Measurements from ENCODE around the gene TMEM63A. TPM values are rescaled to one million over a fixed set of nuclear protein-coding genes. Genes with fewer than 3 reads are reported as not detected.

TMEM63A gene
- total and polyA plus RNA-seq, 2 donors (not counting 1 experiment from before 2014, with no cell fraction given), result 14.5 to 24.1 TPM

- Histone ChIP-seq H3K4me3 (replicated peaks in 1 of 4; ENCODE audit: control extremely low read depth in 1 of 4, insufficient read depth in 1 of 4, low read depth in 3 of 4, low read length in 4 of 4) (no peak overlapping the region), H2AFZ (ENCODE audit: low read length) (no peak overlapping the region), H3K4me1 (ENCODE audit: control insufficient read depth, extremely low read depth, insufficient read depth, low read length) (no peaks in the 10 kb centered on the region), H3K27ac (ENCODE audit: insufficient read depth, low read length) (no peak overlapping the region), H3K4me2 (ENCODE audit: extremely low read depth, insufficient read depth, low read length) (no peak overlapping the region), H3K36me3 (ENCODE audit: control insufficient read depth, insufficient read depth, low read length) (no peaks in the 10 kb centered on the region), H4K20me1 (ENCODE audit: control insufficient read depth, extremely low read depth, insufficient read depth, low read length) (no peaks in the 10 kb centered on the region), H3K9me3 (ENCODE audit: control insufficient read depth, insufficient read depth, low read depth, low read length) (no peaks in the 10 kb centered on the region), H3K27me3 (ENCODE audit: control insufficient read depth, insufficient read depth, low read length) (no peaks in the 10 kb centered on the region), H3K9ac (ENCODE audit: insufficient read depth, low read length) (no peak overlapping the region), H3K79me2 (ENCODE audit: control insufficient read depth, insufficient read depth, low read length) (no peaks in the 10 kb centered on the region)
- peak; percentile 22 to 79 for DNase-seq (ENCODE audit: low read depth in 2 of 2)
- no peak for TF ChIP-seq CTCF (conservative IDR thresholded peaks at IDR 0.05 in 1 of 2, IDR thresholded peaks at IDR 0.05 in 1 of 2; ENCODE audit: low read depth in 1 of 2, low read length in 2 of 2)
- TF ChIP-seq EZH2 (IDR thresholded peaks at IDR 0.05; ENCODE audit: low read length, missing control alignments), result no peak
Observed at GRCh38 chr1:225835856-225836255, 46.3 kb downstream of the TMEM63A start.

- H3K36me3 ChIP-seq (ENCODE audit: control insufficient read depth, insufficient read depth, low read length), result no peaks in the 10 kb centered on the region
- H3K9ac ChIP-seq (ENCODE audit: insufficient read depth, low read length), result no peak overlapping the region
- TF ChIP-seq EZH2 (IDR thresholded peaks at IDR 0.05; ENCODE audit: low read length, missing control alignments), result no peak
- no peak for TF ChIP-seq CTCF (conservative IDR thresholded peaks at IDR 0.05 in 1 of 2, IDR thresholded peaks at IDR 0.05 in 1 of 2; ENCODE audit: low read depth in 1 of 2, low read length in 2 of 2)
- H2AFZ ChIP-seq (ENCODE audit: low read length), result no peak overlapping the region
- H3K27me3 ChIP-seq (ENCODE audit: control insufficient read depth, insufficient read depth, low read length), result no peaks in the 10 kb centered on the region
- H3K4me3 ChIP-seq (replicated peaks in 1 of 4; ENCODE audit: control extremely low read depth in 1 of 4, insufficient read depth in 1 of 4, low read depth in 3 of 4, low read length in 4 of 4), result no peak overlapping the region
- no peaks in the 10 kb centered on the region for H3K4me1 ChIP-seq (ENCODE audit: control insufficient read depth, extremely low read depth, insufficient read depth, low read length)
- H3K9me3 ChIP-seq (ENCODE audit: control insufficient read depth, insufficient read depth, low read depth, low read length), result no peaks in the 10 kb centered on the region
- no peak overlapping the region for H3K4me2 ChIP-seq (ENCODE audit: extremely low read depth, insufficient read depth, low read length)
- no peak overlapping the region for H3K27ac ChIP-seq (ENCODE audit: insufficient read depth, low read length)
- peak; percentile 42 to 92 for DNase-seq (ENCODE audit: low read depth in 2 of 2)
- no peaks in the 10 kb centered on the region for H3K79me2 ChIP-seq (ENCODE audit: control insufficient read depth, insufficient read depth, low read length)
- H4K20me1 ChIP-seq (ENCODE audit: control insufficient read depth, extremely low read depth, insufficient read depth, low read length), result no peaks in the 10 kb centered on the region
Observed at GRCh38 chr1:225834417-225835329, 47.5 kb downstream of the TMEM63A start.

- H3K27ac ChIP-seq (ENCODE audit: insufficient read depth, low read length), result no peak overlapping the region
- TF ChIP-seq EZH2 (IDR thresholded peaks at IDR 0.05; ENCODE audit: low read length, missing control alignments) (no peak), CTCF (conservative IDR thresholded peaks at IDR 0.05 in 1 of 2, IDR thresholded peaks at IDR 0.05 in 1 of 2; ENCODE audit: low read depth in 1 of 2, low read length in 2 of 2) (no peak)
- no peaks in the 10 kb centered on the region for H3K79me2 ChIP-seq (ENCODE audit: control insufficient read depth, insufficient read depth, low read length)
- H3K9me3 ChIP-seq (ENCODE audit: control insufficient read depth, insufficient read depth, low read depth, low read length), result no peaks in the 10 kb centered on the region
- no peaks in the 10 kb centered on the region for H3K4me1 ChIP-seq (ENCODE audit: control insufficient read depth, extremely low read depth, insufficient read depth, low read length)
- H3K36me3 ChIP-seq (ENCODE audit: control insufficient read depth, insufficient read depth, low read length), result no peaks in the 10 kb centered on the region
- no peak overlapping the region for H2AFZ ChIP-seq (ENCODE audit: low read length)
- no peak overlapping the region for H3K4me3 ChIP-seq (replicated peaks in 1 of 4; ENCODE audit: control extremely low read depth in 1 of 4, insufficient read depth in 1 of 4, low read depth in 3 of 4, low read length in 4 of 4)
- no peak overlapping the region for H3K9ac ChIP-seq (ENCODE audit: insufficient read depth, low read length)
- no peaks in the 10 kb centered on the region for H3K27me3 ChIP-seq (ENCODE audit: control insufficient read depth, insufficient read depth, low read length)
- no peak for DNase-seq (ENCODE audit: low read depth in 2 of 2)
- H3K4me2 ChIP-seq (ENCODE audit: extremely low read depth, insufficient read depth, low read length), result no peak overlapping the region
- H4K20me1 ChIP-seq (ENCODE audit: control insufficient read depth, extremely low read depth, insufficient read depth, low read length), result no peaks in the 10 kb centered on the region
Observed at GRCh38 chr1:225830841-225831240, 51.3 kb downstream of the TMEM63A start.

Measured in fibroblast of lung (primary cell).